Activated T-cell treated with anti-CD3 and anti-CD28 coated beads, Interleukin-2, amount 50 U/mL, for 24 hours (primary cell): ENCODE results near the gene TOP1.

Experiments
- DNase-seq: peaks from one replicate; pipeline ENCODE4 v3.0.0-alpha.2; 2020
- H3K27ac Mint-ChIP-seq: 2 replicates; pipeline ENCODE4 v1.8.0; 2020; ENCODE audit warnings: mild to moderate bottlenecking, mixed read lengths
- H3K27me3 Mint-ChIP-seq: 2 replicates; pipeline ENCODE4 v1.8.0; 2020; ENCODE audit warnings: mixed read lengths
- H3K36me3 Mint-ChIP-seq: 2 replicates; pipeline ENCODE4 v1.8.0; 2020; ENCODE audit warnings: low read depth, mixed read lengths
- H3K4me1 Mint-ChIP-seq: 2 replicates; pipeline ENCODE4 v1.8.0; 2020; ENCODE audit warnings: low read depth, mixed read lengths
- H3K4me3 Mint-ChIP-seq: 2 replicates; pipeline ENCODE4 v1.8.0; 2020; ENCODE audit warnings: mild to moderate bottlenecking, moderate library complexity, mixed read lengths
- H3K9me3 Mint-ChIP-seq: 2 replicates; pipeline ENCODE4 v1.8.0; 2020; ENCODE audit warnings: mixed read lengths

TOP1 gene

GRCh38 chr20:41074441-41074840, 45.8 kb downstream of the TOP1 start:
- H3K27ac Mint-ChIP-seq, result peak overlapping the region; percentile 19
- no peak overlapping the region for H3K4me3 Mint-ChIP-seq
- no peaks in the 10 kb centered on the region for H3K27me3 Mint-ChIP-seq
- peaks cover 72% of the 10 kb centered on the region for H3K36me3 Mint-ChIP-seq
- H3K4me1 Mint-ChIP-seq, result peaks cover 90% of the 10 kb centered on the region
- no peaks in the 10 kb centered on the region for H3K9me3 Mint-ChIP-seq
- no peak for DNase-seq

- Mint-ChIP-seq H3K9me3 (no peaks in the 10 kb centered on the region), H3K27me3 (no peaks in the 10 kb centered on the region), H3K27ac (peak overlapping the region; percentile 76), H3K4me1 (peaks cover 87% of the 10 kb centered on the region), H3K4me3 (no peak overlapping the region), H3K36me3 (peaks cover 76% of the 10 kb centered on the region)
- DNase-seq, result no peak
Observed at GRCh38 chr20:41076776-41077175, 48.2 kb downstream of the TOP1 start.

- Mint-ChIP-seq H3K27ac (peak overlapping the region; percentile 71), H3K36me3 (peaks cover 81% of the 10 kb centered on the region), H3K27me3 (no peaks in the 10 kb centered on the region), H3K4me3 (no peak overlapping the region), H3K9me3 (no peaks in the 10 kb centered on the region), H3K4me1 (peaks cover 73% of the 10 kb centered on the region)
- no peak for DNase-seq
Observed at GRCh38 chr20:41078329-41078728, 49.7 kb downstream of the TOP1 start.

GRCh38 chr20:41079066-41079465, 50.4 kb downstream of the TOP1 start:
- Mint-ChIP-seq H3K36me3 (peaks cover 86% of the 10 kb centered on the region), H3K27me3 (no peaks in the 10 kb centered on the region), H3K9me3 (no peaks in the 10 kb centered on the region), H3K27ac (peak overlapping the region; percentile 71), H3K4me3 (no peak overlapping the region), H3K4me1 (peaks cover 67% of the 10 kb centered on the region)
- no peak for DNase-seq

- no peak for DNase-seq
- H3K27ac Mint-ChIP-seq, result peak overlapping the region; percentile 68
Observed at GRCh38 chr20:41080866-41081265, 52.2 kb downstream of the TOP1 start.

GRCh38 chr20:41081276-41081814, 52.7 kb downstream of the TOP1 start:
- Mint-ChIP-seq H3K27me3 (no peaks in the 10 kb centered on the region), H3K4me3 (no peak overlapping the region), H3K9me3 (no peaks in the 10 kb centered on the region), H3K4me1 (peaks cover 57% of the 10 kb centered on the region), H3K27ac (peak overlapping the region; percentile 68), H3K36me3 (peaks cover 92% of the 10 kb centered on the region)
- DNase-seq, result no peak

More at GRCh38 chr20:41080866-41081265, 52.2 kb downstream of the TOP1 start:
- peaks cover 60% of the 10 kb centered on the region for H3K4me1 Mint-ChIP-seq
- peaks cover 94% of the 10 kb centered on the region for H3K36me3 Mint-ChIP-seq
- H3K9me3 Mint-ChIP-seq, result no peaks in the 10 kb centered on the region
- H3K4me3 Mint-ChIP-seq, result no peak overlapping the region
- H3K27me3 Mint-ChIP-seq, result no peaks in the 10 kb centered on the region

GRCh38 chr20:41082306-41082705, 53.7 kb downstream of the TOP1 start:
- Mint-ChIP-seq H3K27ac (peak overlapping the region; percentile 52), H3K36me3 (peaks cover 92% of the 10 kb centered on the region)

GRCh38 chr20:41085606-41086005, 57.0 kb downstream of the TOP1 start:
- peaks cover 88% of the 10 kb centered on the region for H3K36me3 Mint-ChIP-seq
- peaks cover 31% of the 10 kb centered on the region for H3K4me1 Mint-ChIP-seq
- H3K4me3 Mint-ChIP-seq, result no peak overlapping the region
- H3K9me3 Mint-ChIP-seq, result no peaks in the 10 kb centered on the region
- DNase-seq, result no peak
- no peaks in the 10 kb centered on the region for H3K27me3 Mint-ChIP-seq
- H3K27ac Mint-ChIP-seq, result peak overlapping the region; percentile 77

More at GRCh38 chr20:41082306-41082705, 53.7 kb downstream of the TOP1 start:
- H3K4me3 Mint-ChIP-seq, result no peak overlapping the region
- H3K27me3 Mint-ChIP-seq, result no peaks in the 10 kb centered on the region
- H3K9me3 Mint-ChIP-seq, result no peaks in the 10 kb centered on the region
- peaks cover 56% of the 10 kb centered on the region for H3K4me1 Mint-ChIP-seq
- no peak for DNase-seq

- H3K4me3 Mint-ChIP-seq, result no peak overlapping the region
- H3K36me3 Mint-ChIP-seq, result peaks cover 84% of the 10 kb centered on the region
- DNase-seq, result no peak
Observed at GRCh38 chr20:41086402-41087324, 58.0 kb downstream of the TOP1 start.

GRCh38 chr20:41087325-41087685, 58.7 kb downstream of the TOP1 start:
- Mint-ChIP-seq H3K36me3 (peaks cover 84% of the 10 kb centered on the region), H3K27ac (peak overlapping the region; percentile 60)

More at GRCh38 chr20:41086402-41087324, 58.0 kb downstream of the TOP1 start:
- Mint-ChIP-seq H3K4me1 (peaks cover 22% of the 10 kb centered on the region), H3K27ac (peak overlapping the region; percentile 60), H3K27me3 (no peaks in the 10 kb centered on the region), H3K9me3 (no peaks in the 10 kb centered on the region)

GRCh38 chr20:41087777-41088176, 59.2 kb downstream of the TOP1 start:
- Mint-ChIP-seq H3K27me3 (no peaks in the 10 kb centered on the region), H3K27ac (peak overlapping the region; percentile 61), H3K9me3 (no peaks in the 10 kb centered on the region), H3K4me3 (no peak overlapping the region), H3K4me1 (peaks cover 20% of the 10 kb centered on the region), H3K36me3 (peaks cover 84% of the 10 kb centered on the region)
- DNase-seq, result no peak

More at GRCh38 chr20:41087325-41087685, 58.7 kb downstream of the TOP1 start:
- no peaks in the 10 kb centered on the region for H3K27me3 Mint-ChIP-seq
- H3K4me3 Mint-ChIP-seq, result no peak overlapping the region
- no peaks in the 10 kb centered on the region for H3K9me3 Mint-ChIP-seq
- DNase-seq, result no peak
- H3K4me1 Mint-ChIP-seq, result peaks cover 20% of the 10 kb centered on the region

- no peak for DNase-seq
- H3K27me3 Mint-ChIP-seq, result no peaks in the 10 kb centered on the region
- H3K27ac Mint-ChIP-seq, result peak overlapping the region; percentile 47
- peaks cover 80% of the 10 kb centered on the region for H3K36me3 Mint-ChIP-seq
- H3K4me3 Mint-ChIP-seq, result no peak overlapping the region
- H3K9me3 Mint-ChIP-seq, result no peaks in the 10 kb centered on the region
- peaks cover 20% of the 10 kb centered on the region for H3K4me1 Mint-ChIP-seq
Observed at GRCh38 chr20:41089555-41089954, 60.9 kb downstream of the TOP1 start.

- H3K27ac Mint-ChIP-seq, result peak overlapping the region; percentile 86
- peaks cover 81% of the 10 kb centered on the region for H3K36me3 Mint-ChIP-seq
- no peaks in the 10 kb centered on the region for H3K27me3 Mint-ChIP-seq
- H3K4me3 Mint-ChIP-seq, result no peak overlapping the region
- H3K9me3 Mint-ChIP-seq, result no peaks in the 10 kb centered on the region
- no peak for DNase-seq
- peaks cover 10% of the 10 kb centered on the region for H3K4me1 Mint-ChIP-seq
Observed at GRCh38 chr20:41091927-41092326, 63.3 kb downstream of the TOP1 start.

GRCh38 chr20:41094353-41095055, 65.9 kb downstream of the TOP1 start:
- Mint-ChIP-seq H3K4me1 (peaks cover 8% of the 10 kb centered on the region), H3K36me3 (peaks cover 86% of the 10 kb centered on the region), H3K9me3 (no peaks in the 10 kb centered on the region), H3K27ac (peak overlapping the region; percentile 89), H3K27me3 (no peaks in the 10 kb centered on the region), H3K4me3 (no peak overlapping the region)
- DNase-seq, result no peak
